Measurements from ENCODE around the gene UBE2O.
A peak's percentile ranks its signal among the peaks of the same experiment; 100 is the strongest.

The UBE2O gene

GRCh38 chr17:76452660-76453430 is at the start of gene UBE2O:
Gene UBE2O, minus strand, starts transcription at chr17:76453152. Its CDS starts 11 bp downstream, at chr17:76453141.
- DNase-seq (ENCODE audit: low spot score): peak; percentile 92

GRCh38 chr17:76501827-76502307 is 48.9 kb upstream of the UBE2O start:
- no peak for DNase-seq (ENCODE audit: low spot score)

GRCh38 chr17:76501018-76501826 is 48.3 kb upstream of the UBE2O start, which contains the start of gene RHBDF2:
Gene RHBDF2, minus strand, starts transcription at chr17:76501423. Its CDS starts 19,899 bp downstream, at chr17:76481524.
- peak; percentile 91 for DNase-seq (ENCODE audit: low spot score)

GRCh38 chr17:76500747-76501017 is 47.7 kb upstream of the UBE2O start:
- DNase-seq (ENCODE audit: low spot score): no peak

- no peak for DNase-seq (ENCODE audit: low spot score)
Observed at GRCh38 chr17:76500074-76500746, 47.3 kb upstream of the UBE2O start.

GRCh38 chr17:76499267-76499667 is 46.3 kb upstream of the UBE2O start:
- DNase-seq (ENCODE audit: low spot score): no peak

GRCh38 chr17:76498876-76499251 is 45.9 kb upstream of the UBE2O start:
- DNase-seq (ENCODE audit: low spot score): no peak

- DNase-seq (ENCODE audit: low spot score): no peak
Observed at GRCh38 chr17:76497979-76498875, 45.3 kb upstream of the UBE2O start.

GRCh38 chr17:76497699-76497978 is 44.7 kb upstream of the UBE2O start:
- DNase-seq (ENCODE audit: low spot score): no peak

- DNase-seq (ENCODE audit: low spot score): no peak
Observed at GRCh38 chr17:76496464-76496863, 43.5 kb upstream of the UBE2O start.

- DNase-seq (ENCODE audit: low spot score): no peak
Observed at GRCh38 chr17:76495663-76496400, 42.9 kb upstream of the UBE2O start.

- no peak for DNase-seq (ENCODE audit: low spot score)
Observed at GRCh38 chr17:76493505-76494167, 40.7 kb upstream of the UBE2O start.

GRCh38 chr17:76492989-76493501 is 40.1 kb upstream of the UBE2O start:
- no peak for DNase-seq (ENCODE audit: low spot score)

- DNase-seq (ENCODE audit: low spot score): no peak
Observed at GRCh38 chr17:76492123-76492988, 39.4 kb upstream of the UBE2O start.

- DNase-seq (ENCODE audit: low spot score): no peak
Observed at GRCh38 chr17:76491271-76492122, 38.5 kb upstream of the UBE2O start.

GRCh38 chr17:76490112-76490710 is 37.3 kb upstream of the UBE2O start:
- DNase-seq (ENCODE audit: low spot score): no peak

GRCh38 chr17:76487451-76488192 is 34.7 kb upstream of the UBE2O start:
- no peak for DNase-seq (ENCODE audit: low spot score)
